Central memory CD8-positive, alpha-beta T cell (primary cell): ENCODE data around the gene IQCN.

Experiments used
- ATAC-seq: fragments of 150-1000 bp; cut with Tn5 transposase; replicated peaks from 2 replicates; pipeline ENCODE4 v1.10.0; 2022; ENCODE audit warnings: mild to moderate bottlenecking, moderate FRiP score, moderate number of reproducible peaks; ENCODE audit not compliant: poor library complexity, severe bottlenecking; ENCODE audit errors: extremely low read depth
- DNase-seq, 2 donors: peaks; one replicate each; pipeline ENCODE4 v3.0.0; 2021; ENCODE audit warnings: low spot score in 2 of 2
- H3K27ac Mint-ChIP-seq: one replicate; pipeline ENCODE4 v1.8.0; 2022; ENCODE audit warnings: low read depth, mild to moderate bottlenecking, moderate library complexity, mixed read lengths
- H3K27me3 Mint-ChIP-seq: one replicate; pipeline ENCODE4 v1.8.0; 2022; ENCODE audit warnings: mixed read lengths
- H3K36me3 Mint-ChIP-seq: one replicate; pipeline ENCODE4 v1.8.0; 2022; ENCODE audit warnings: mild to moderate bottlenecking, moderate library complexity, mixed read lengths; ENCODE audit not compliant: insufficient read depth
- H3K4me1 Mint-ChIP-seq: one replicate; pipeline ENCODE4 v1.8.0; 2022; ENCODE audit warnings: mixed read lengths
- H3K4me3 Mint-ChIP-seq: one replicate; pipeline ENCODE4 v1.8.0; 2022; ENCODE audit warnings: mild to moderate bottlenecking, moderate library complexity, mixed read lengths
- H3K9me3 Mint-ChIP-seq: one replicate; pipeline ENCODE4 v1.8.0; 2022; ENCODE audit warnings: mixed read lengths

The IQCN gene

GRCh38 chr19:18249834-18250233 is 24.4 kb downstream of the IQCN start:
- peaks cover 6% of the 10 kb centered on the region for H3K36me3 Mint-ChIP-seq
- DNase-seq (no peak), ATAC-seq (no peak)
- no peak overlapping the region for H3K4me3 Mint-ChIP-seq
- no peaks in the 10 kb centered on the region for H3K9me3 Mint-ChIP-seq
- no peak overlapping the region for H3K27ac Mint-ChIP-seq
- peaks cover 6% of the 10 kb centered on the region for H3K4me1 Mint-ChIP-seq
- H3K27me3 Mint-ChIP-seq = peaks cover 44% of the 10 kb centered on the region

- H3K27me3 Mint-ChIP-seq = peaks cover 10% of the 10 kb centered on the region
- H3K36me3 Mint-ChIP-seq = peaks cover 1% of the 10 kb centered on the region
- no peak overlapping the region for H3K4me3 Mint-ChIP-seq
- no peak overlapping the region for H3K27ac Mint-ChIP-seq
- no peak for ATAC-seq
- no peaks in the 10 kb centered on the region for H3K4me1 Mint-ChIP-seq
- no peaks in the 10 kb centered on the region for H3K9me3 Mint-ChIP-seq
- DNase-seq = no peak
Measured at GRCh38 chr19:18245297-18245696, 29.0 kb downstream of the IQCN start.

DNA sequence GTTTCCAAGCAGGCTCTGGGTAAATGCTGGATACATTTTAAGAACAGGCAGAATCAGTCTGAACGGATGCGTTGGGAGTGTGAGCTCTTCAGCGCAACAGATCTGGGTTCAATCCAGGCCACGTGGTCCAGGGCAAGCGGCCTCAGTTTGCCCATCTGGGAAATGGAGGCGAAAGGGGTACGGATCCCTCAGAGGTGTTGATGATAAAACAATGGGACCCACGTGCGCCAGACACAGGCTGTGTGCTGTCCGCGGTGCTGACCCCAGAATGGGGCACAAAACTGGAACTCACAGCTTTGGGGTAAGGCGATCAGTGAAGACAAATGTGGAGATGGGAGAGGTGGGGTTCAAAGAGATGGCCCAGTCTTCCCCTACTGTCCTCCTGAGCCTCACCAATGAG is 34.9 kb downstream of the IQCN start:
- H3K36me3 Mint-ChIP-seq = no peaks in the 10 kb centered on the region
- no peak overlapping the region for H3K4me3 Mint-ChIP-seq
- H3K9me3 Mint-ChIP-seq = no peaks in the 10 kb centered on the region
- no peak overlapping the region for H3K27ac Mint-ChIP-seq
- no peaks in the 10 kb centered on the region for H3K4me1 Mint-ChIP-seq
- no peak for ATAC-seq
- peaks cover 39% of the 10 kb centered on the region for H3K27me3 Mint-ChIP-seq
- no peak for DNase-seq

GRCh38 chr19:18234194-18234593 is 40.1 kb downstream of the IQCN start:
- Mint-ChIP-seq H3K4me3 (no peak overlapping the region), H3K36me3 (peaks cover 6% of the 10 kb centered on the region), H3K27ac (no peak overlapping the region), H3K9me3 (no peaks in the 10 kb centered on the region), H3K27me3 (peaks cover 84% of the 10 kb centered on the region), H3K4me1 (no peaks in the 10 kb centered on the region)
- DNase-seq (no peak), ATAC-seq (no peak)

GRCh38 chr19:18233224-18233825 is 40.9 kb downstream of the IQCN start:
- H3K36me3 Mint-ChIP-seq = peaks cover 6% of the 10 kb centered on the region
- no peak overlapping the region for H3K27ac Mint-ChIP-seq
- no peak overlapping the region for H3K4me3 Mint-ChIP-seq
- peak in 1 of 2 donors; percentile 25 for DNase-seq
- H3K4me1 Mint-ChIP-seq = no peaks in the 10 kb centered on the region
- peak; percentile 56 for ATAC-seq
- H3K9me3 Mint-ChIP-seq = no peaks in the 10 kb centered on the region
- H3K27me3 Mint-ChIP-seq = peaks cover 80% of the 10 kb centered on the region

- Mint-ChIP-seq H3K4me3 (no peak overlapping the region), H3K4me1 (no peaks in the 10 kb centered on the region), H3K36me3 (peaks cover 6% of the 10 kb centered on the region), H3K9me3 (no peaks in the 10 kb centered on the region), H3K27me3 (peaks cover 86% of the 10 kb centered on the region), H3K27ac (no peak overlapping the region)
- ATAC-seq (no peak), DNase-seq (no peak)
Measured at GRCh38 chr19:18232540-18233223, 41.6 kb downstream of the IQCN start.

DNA sequence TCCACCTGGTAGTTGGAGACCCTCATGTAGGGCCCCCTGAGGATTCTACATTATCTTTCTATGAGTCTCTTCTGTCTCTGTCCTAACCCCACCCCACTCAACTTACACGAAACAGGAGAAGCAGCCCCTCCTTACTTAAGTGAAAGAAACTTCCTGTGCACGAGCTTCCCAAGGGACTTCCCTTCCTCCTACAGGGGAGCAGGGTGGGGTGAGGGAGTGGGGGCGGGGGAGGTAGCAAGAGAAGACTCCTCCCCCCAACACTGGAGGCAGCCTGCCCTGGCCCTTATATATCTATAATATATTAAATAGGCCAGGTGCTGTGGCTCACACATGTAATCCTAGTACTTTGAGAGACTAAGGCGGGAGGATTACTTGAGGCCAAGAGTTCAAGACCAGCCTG is 42.5 kb downstream of the IQCN start:
- Mint-ChIP-seq H3K4me1 (no peaks in the 10 kb centered on the region), H3K36me3 (peaks cover 6% of the 10 kb centered on the region), H3K4me3 (no peak overlapping the region), H3K27ac (no peak overlapping the region), H3K9me3 (no peaks in the 10 kb centered on the region), H3K27me3 (peaks cover 90% of the 10 kb centered on the region)
- no peak for DNase-seq
- ATAC-seq = no peak

- Mint-ChIP-seq H3K4me1 (no peaks in the 10 kb centered on the region), H3K9me3 (no peaks in the 10 kb centered on the region), H3K4me3 (no peak overlapping the region), H3K36me3 (peaks cover 6% of the 10 kb centered on the region), H3K27me3 (peaks cover 90% of the 10 kb centered on the region), H3K27ac (peak overlapping the region; percentile 53)
- no peak for ATAC-seq
- no peak for DNase-seq
Measured at GRCh38 chr19:18230941-18231734, 43.1 kb downstream of the IQCN start.

- H3K9me3 Mint-ChIP-seq = no peaks in the 10 kb centered on the region
- peaks cover 90% of the 10 kb centered on the region for H3K27me3 Mint-ChIP-seq
- peaks cover 8% of the 10 kb centered on the region for H3K36me3 Mint-ChIP-seq
- H3K27ac Mint-ChIP-seq = no peak overlapping the region
- H3K4me1 Mint-ChIP-seq = peaks cover under 1% of the 10 kb centered on the region
- no peak for DNase-seq
- no peak for ATAC-seq
- H3K4me3 Mint-ChIP-seq = no peak overlapping the region
Measured at GRCh38 chr19:18229915-18230314, 44.3 kb downstream of the IQCN start.

- peaks cover 5% of the 10 kb centered on the region for H3K4me1 Mint-ChIP-seq
- peaks cover 90% of the 10 kb centered on the region for H3K27me3 Mint-ChIP-seq
- no peak overlapping the region for H3K4me3 Mint-ChIP-seq
Measured at GRCh38 chr19:18229474-18229873, 44.8 kb downstream of the IQCN start.

DNA sequence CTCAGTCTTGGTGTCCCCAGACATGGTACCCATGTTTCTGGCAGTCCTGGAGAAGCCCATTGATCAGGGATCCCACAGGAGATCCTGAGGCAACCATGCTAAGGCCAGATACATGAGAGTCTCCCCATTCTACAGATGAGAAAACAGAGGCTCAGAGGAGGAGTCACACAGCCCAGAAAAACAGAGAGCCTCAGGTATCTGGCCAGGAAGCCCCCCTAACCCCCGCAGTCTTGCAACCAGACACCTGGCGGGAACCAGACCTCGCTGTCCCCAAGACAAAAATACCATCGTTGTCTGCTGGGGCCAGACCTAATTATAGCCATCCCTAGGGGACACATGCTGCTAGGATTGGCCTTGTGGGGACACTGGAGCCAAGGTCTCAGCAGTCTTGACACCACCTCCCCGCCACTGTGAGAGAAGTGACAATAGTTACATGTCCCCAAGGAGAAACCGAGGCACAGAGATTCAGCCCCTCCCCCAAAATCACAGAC is 46.4 kb downstream of the IQCN start:
- Mint-ChIP-seq H3K4me3 (no peak overlapping the region), H3K27ac (no peak overlapping the region), H3K36me3 (peaks cover 7% of the 10 kb centered on the region), H3K27me3 (peaks cover 89% of the 10 kb centered on the region), H3K4me1 (peaks cover 14% of the 10 kb centered on the region), H3K9me3 (no peaks in the 10 kb centered on the region)
- ATAC-seq (no peak), DNase-seq (no peak)

More at GRCh38 chr19:18229474-18229873, 44.8 kb downstream of the IQCN start:
- no peak for DNase-seq
- no peak for ATAC-seq
- peaks cover 8% of the 10 kb centered on the region for H3K36me3 Mint-ChIP-seq
- no peak overlapping the region for H3K27ac Mint-ChIP-seq
- H3K9me3 Mint-ChIP-seq = no peaks in the 10 kb centered on the region

- peaks cover 14% of the 10 kb centered on the region for H3K4me1 Mint-ChIP-seq
- no peak overlapping the region for H3K4me3 Mint-ChIP-seq
- no peaks in the 10 kb centered on the region for H3K9me3 Mint-ChIP-seq
- ATAC-seq (no peak), DNase-seq (no peak)
- no peak overlapping the region for H3K27ac Mint-ChIP-seq
- peaks cover 7% of the 10 kb centered on the region for H3K36me3 Mint-ChIP-seq
- H3K27me3 Mint-ChIP-seq = peaks cover 89% of the 10 kb centered on the region
Measured at GRCh38 chr19:18226956-18227780, 47.1 kb downstream of the IQCN start.
